Activated CD8-positive, alpha-beta memory T cell treated with anti-CD3 and anti-CD28 coated beads, Interleukin-2, amount 50 U/mL, for 24 hours (primary cell): Measurements from ENCODE around the gene RAB3IP.

ENCODE experiments used
- DNase-seq: peaks from one replicate; pipeline ENCODE4 v3.0.0-alpha.2; 2020; ENCODE audit errors: extremely low read depth

Gene RAB3IP

GRCh38 chr12:69738351-69739286, at the start of gene RAB3IP:
TSS of gene RAB3IP (plus strand) at chr12:69738860. CDS start at chr12:69755409, 16,549 bp downstream.
- DNase-seq, result peak; percentile 78

GRCh38 chr12:69689638-69690037, 49.0 kb upstream of the RAB3IP start:
- DNase-seq, result no peak

DNA sequence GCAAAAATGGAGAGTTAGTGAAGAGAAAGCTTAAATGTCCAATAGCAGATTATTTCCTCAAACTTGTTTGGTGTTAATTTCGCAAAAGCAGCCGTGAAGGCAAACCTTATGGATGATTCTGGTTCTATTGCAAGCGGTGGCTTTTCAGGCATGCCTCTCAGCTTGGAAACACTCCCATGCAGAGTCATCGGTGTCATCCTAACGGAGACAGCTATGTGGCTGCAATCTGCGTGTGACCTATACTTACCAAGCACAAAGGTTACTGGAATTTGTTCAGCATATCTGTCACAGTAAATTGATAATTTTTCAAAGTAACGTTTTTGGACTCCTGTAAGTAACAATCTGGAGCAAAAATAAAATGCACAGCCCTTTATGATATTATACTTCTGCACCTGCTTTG, 44.5 kb upstream of the RAB3IP start:
- DNase-seq, result no peak

DNA sequence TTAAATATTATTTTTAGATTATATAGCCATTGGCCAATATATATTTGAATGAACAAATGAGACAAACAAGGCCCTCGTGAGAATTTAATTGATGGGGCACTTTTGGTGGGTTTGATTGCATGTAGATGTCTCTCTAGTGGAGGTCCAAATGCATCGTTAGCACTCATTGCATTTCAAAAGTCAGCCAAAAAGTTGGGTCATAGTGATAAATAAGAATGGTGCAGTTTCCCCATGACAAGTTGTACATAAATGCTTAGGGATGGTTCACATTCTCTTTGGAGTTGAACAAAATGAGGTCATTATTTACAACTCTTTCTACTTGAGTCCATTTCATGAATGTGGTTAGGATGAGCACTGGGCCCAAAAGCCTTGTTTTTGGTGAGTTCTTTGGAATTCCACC, 40.6 kb upstream of the RAB3IP start:
- no peak for DNase-seq

- DNase-seq, result no peak
Observed at GRCh38 chr12:69698769-69699540, 39.7 kb upstream of the RAB3IP start, which contains the start of gene BEST3. TSS of gene BEST3 (minus strand) at chr12:69699303. CDS start at chr12:69697798, 1,505 bp downstream.

GRCh38 chr12:69701826-69702225, 36.8 kb upstream of the RAB3IP start:
- DNase-seq, result no peak

DNA sequence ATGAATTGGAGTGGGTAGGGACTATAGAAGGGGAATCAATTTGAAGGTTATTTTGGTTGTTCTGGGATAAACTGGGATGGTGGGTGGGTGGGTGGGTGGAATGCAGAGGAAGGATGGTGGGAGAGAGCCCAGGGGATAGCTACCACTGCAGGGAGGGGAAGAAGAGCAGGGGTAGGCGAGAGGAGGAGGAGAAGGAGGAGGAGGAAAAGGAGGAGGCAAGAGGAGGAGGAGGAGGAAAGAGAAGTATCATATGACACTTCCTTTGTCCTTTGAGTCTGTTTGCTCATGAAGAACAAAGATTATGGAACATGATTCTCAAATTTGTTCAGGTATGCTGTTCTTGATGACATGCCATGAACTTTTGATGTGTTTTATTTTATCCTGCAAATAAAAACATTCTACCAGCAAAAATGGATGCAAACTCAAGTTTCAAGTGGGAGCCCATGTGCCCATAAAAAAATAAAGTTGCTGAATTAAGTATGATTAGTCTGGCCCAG, 35.5 kb upstream of the RAB3IP start:
- DNase-seq, result no peak

- DNase-seq, result no peak
Observed at GRCh38 chr12:69704357-69704756, 34.3 kb upstream of the RAB3IP start.

GRCh38 chr12:69708649-69709048, 30.0 kb upstream of the RAB3IP start:
- no peak for DNase-seq

- no peak for DNase-seq
Observed at GRCh38 chr12:69712826-69713225, 25.8 kb upstream of the RAB3IP start.

- DNase-seq, result no peak
Observed at GRCh38 chr12:69714542-69714941, 24.1 kb upstream of the RAB3IP start.

DNA sequence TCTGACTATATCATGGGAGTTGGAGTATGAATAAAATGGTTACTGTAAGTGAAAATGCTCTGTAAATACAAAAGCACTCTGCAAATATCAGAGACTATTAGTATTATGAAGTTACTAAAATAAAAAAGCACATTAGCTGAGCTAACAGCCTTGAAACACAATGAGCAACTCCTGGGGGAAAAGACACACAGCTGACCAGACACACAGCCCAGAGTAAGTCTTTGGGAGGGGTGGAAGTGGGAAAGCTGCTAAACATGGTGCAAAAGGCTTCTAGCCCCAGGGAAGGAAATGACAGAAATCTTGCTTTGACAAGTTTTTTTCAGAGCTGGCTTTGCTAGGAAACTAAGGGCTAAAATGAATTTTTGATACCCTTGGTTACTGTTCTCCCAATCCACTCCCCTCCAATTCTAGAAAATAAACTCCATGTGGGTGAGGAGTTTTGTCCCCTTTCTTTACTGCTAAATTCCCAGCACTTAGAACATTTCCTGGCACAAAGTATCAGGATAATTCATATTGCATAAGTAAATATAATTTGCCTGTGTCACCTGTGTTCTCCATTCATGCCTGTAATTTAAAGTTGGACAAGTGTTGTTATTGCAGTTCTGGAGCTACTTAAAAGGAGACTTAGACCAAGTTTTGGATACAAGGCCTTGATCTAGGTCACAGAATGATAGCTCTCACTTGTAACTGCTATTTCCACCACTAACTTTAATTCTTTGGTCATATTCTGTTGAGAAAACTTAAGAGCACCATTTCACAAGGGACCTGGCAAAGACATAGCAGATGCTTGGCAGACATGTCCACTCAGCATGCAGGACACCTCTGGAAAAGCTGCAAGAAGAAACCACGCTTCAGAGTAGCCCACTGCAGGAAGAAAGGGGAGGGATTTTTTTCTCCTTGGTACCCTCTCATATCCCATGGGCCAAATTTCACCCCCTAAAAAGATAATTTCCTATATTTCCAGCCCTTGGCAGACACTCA, 19.0 kb upstream of the RAB3IP start:
- DNase-seq, result no peak

DNA sequence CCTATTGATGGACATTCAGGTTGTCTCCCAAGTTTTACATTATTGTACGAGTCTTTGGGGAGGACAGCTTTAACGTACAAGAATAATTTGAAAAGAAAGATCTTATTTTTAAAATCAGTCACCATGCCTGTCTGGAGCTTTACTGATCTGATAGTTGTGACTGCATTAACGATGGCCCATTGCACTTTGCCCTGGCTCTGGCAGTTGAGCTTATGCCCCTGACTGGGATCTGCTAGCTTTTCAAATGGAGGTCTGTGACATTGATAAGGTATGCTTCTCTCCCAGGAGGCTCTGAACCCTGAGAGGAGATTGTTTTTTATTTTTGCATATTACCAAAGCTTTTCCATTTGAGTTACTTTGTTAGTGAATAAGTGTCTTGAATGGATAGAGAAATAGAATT, 17.9 kb upstream of the RAB3IP start:
- no peak for DNase-seq

DNA sequence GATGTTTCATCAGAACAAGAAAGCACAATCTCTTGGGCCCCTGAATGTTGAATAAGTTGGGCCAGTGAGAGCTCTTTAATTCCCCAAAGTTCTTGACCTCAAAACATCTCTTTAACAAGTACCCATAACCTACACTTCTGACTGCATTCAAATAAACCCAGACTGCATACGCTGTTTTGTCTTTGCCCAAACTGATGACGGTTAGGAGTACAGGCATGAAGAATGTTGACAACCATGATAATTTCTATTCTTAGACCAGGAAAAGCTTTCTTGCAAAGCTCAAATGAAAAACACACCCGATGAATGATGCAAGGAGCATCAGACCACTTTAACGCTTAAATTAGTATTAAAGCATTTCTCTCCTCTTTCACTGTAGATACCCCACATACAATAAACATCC, 11.7 kb upstream of the RAB3IP start:
- no peak for DNase-seq

DNA sequence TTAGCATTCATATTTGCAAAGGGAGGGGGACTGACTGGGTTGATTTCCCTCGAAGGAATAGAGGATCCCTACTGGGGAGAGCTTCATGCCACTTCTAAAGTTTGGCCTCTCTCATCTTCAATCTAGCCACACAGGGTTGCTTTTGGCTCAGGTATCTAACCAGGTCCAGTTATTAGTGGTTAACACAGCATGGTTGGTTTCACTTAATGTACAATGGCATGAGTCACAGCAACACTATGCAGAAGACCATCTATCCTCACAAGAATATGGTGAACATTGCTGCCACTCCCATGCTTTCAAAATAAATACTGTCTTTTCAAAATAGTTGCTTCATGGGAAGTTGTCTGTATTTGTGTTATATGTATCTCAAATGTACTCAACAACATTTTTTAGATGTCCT, 6.6 kb upstream of the RAB3IP start:
- no peak for DNase-seq

GRCh38 chr12:69733638-69734037, 5.0 kb upstream of the RAB3IP start:
- no peak for DNase-seq

DNA sequence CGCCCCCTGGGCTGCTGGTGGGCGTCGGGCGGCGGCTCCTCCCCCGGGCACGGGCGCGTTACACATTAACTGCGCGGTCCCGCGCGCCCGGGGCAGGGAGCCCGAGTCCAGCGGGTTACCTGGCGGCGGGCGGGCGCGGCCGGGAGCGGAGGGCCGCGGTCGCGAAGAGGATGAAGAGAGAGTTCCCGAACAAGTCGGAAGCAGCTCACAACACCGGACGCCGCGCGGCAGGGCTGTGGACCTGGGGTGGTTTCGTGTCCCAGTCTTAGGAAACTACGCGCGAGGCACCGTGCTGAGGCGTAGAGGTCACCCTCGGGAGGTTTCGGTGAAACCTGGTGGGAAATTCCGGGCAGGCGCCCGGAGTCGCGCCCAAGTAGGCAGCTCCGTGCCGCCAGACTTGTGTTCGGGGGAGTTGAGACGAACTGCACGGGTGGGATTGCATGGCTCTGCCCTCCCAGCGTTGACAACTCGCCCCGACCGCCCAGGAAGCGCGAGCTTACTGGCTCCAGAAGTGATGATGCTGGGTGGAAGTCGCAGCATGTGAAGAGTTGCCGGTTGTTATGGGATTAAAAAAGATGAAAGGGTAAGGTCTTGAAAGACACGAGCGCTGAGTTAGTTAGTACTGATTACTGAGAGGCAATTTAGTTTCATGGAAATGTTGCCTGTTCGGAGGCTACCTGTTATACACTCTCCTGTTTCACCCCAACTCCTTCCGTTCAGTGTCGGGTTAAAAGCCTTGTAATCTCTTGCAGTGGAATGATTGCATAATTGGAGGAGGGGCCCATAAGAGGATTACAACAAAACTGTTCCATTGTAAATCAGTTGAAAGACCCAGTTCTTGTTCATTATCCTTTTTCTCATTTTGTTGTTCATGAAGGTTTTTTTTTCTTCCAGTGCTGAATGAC, 879 bp downstream of the RAB3IP start:
- no peak for DNase-seq

DNA sequence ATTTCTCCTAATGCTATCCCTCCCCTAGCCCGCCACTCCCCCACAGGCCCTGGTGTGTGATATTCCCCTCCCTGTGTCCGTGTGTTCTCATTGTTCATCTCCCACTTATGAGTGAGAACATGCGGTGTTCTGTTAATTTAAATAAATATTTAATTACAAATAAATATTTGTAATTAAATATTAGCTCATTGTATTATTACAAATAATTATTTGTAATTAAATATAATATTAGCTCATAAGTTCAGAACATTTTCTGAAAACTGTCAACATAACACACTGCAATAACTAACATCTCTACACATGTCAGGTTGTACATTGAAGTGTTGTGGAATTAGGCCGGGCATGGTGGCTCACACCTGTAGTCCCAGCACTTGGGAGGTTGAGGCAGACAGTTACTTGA, 5.4 kb downstream of the RAB3IP start:
- no peak for DNase-seq

DNA sequence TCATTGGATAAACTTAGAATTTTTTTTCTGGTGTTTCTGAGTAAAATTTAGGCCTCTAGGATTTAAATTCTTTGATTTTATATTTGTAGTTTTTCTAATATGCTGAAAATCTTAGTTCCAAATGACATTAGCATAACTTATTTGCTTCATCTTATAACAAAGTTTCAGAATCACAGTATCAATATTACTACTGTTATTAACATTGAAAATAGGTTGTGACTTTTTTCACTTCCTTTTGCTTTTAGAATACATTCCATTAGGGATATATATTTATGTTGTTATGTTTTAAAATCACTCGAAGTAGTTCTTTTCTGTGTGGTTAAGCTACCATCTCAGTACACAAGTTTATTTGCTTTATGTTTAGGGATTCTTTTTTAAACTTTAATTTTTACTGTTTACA, 12.8 kb downstream of the RAB3IP start:
- DNase-seq, result no peak

- no peak for DNase-seq
Observed at GRCh38 chr12:69755302-69755701, 16.6 kb downstream of the RAB3IP start.
